ENCODE measurements around the gene CDH2.

DNA sequence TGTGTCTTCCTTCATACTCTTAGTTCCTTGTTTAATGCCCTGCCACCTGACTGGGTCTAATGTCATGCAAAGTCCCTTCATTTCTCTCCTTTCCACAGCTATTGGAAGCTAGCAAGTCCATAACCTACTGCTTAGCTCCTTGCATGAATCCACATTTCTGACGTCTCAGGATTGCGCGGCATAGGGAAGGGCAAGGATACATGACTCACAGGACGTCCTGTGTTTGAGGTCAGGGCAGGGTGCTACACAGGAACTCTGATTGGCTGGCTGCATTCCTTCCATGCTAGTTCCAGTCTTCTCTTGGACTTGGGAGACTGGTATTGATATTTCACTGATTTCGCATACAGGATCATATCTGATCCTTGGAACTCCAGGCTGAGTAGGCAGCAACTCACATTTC lies 137.9 kb downstream of the CDH2 start:
- TF ChIP-seq, protein P1, sequence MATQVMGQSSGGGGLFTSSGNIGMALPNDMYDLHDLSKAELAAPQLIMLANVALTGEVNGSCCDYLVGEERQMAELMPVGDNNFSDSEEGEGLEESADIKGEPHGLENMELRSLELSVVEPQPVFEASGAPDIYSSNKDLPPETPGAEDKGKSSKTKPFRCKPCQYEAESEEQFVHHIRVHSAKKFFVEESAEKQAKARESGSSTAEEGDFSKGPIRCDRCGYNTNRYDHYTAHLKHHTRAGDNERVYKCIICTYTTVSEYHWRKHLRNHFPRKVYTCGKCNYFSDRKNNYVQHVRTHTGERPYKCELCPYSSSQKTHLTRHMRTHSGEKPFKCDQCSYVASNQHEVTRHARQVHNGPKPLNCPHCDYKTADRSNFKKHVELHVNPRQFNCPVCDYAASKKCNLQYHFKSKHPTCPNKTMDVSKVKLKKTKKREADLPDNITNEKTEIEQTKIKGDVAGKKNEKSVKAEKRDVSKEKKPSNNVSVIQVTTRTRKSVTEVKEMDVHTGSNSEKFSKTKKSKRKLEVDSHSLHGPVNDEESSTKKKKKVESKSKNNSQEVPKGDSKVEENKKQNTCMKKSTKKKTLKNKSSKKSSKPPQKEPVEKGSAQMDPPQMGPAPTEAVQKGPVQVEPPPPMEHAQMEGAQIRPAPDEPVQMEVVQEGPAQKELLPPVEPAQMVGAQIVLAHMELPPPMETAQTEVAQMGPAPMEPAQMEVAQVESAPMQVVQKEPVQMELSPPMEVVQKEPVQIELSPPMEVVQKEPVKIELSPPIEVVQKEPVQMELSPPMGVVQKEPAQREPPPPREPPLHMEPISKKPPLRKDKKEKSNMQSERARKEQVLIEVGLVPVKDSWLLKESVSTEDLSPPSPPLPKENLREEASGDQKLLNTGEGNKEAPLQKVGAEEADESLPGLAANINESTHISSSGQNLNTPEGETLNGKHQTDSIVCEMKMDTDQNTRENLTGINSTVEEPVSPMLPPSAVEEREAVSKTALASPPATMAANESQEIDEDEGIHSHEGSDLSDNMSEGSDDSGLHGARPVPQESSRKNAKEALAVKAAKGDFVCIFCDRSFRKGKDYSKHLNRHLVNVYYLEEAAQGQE (IDR thresholded peaks at IDR 0.05; ENCODE audit: borderline replicate concordance): no peak
- TF ChIP-seq EP300 (conservative IDR thresholded peaks at IDR 0.05; ENCODE audit: poor library complexity, severe bottlenecking) (no peak), EZH2 (IDR thresholded peaks at IDR 0.05; ENCODE audit: borderline replicate concordance, insufficient read depth, low read length, poor library complexity, severe bottlenecking) (no peak), TAF1 (IDR thresholded peaks at IDR 0.05; ENCODE audit: low read depth) (no peak), POLR2AphosphoS5 (IDR thresholded peaks at IDR 0.05) (no peak), RAD21 (conservative IDR thresholded peaks at IDR 0.05) (no peak), MXI1 (conservative IDR thresholded peaks at IDR 0.05; ENCODE audit: poor library complexity, severe bottlenecking) (no peak), SMC3 (conservative IDR thresholded peaks at IDR 0.05; ENCODE audit: poor library complexity) (no peak)
- TF ChIP-seq, protein P2, sequence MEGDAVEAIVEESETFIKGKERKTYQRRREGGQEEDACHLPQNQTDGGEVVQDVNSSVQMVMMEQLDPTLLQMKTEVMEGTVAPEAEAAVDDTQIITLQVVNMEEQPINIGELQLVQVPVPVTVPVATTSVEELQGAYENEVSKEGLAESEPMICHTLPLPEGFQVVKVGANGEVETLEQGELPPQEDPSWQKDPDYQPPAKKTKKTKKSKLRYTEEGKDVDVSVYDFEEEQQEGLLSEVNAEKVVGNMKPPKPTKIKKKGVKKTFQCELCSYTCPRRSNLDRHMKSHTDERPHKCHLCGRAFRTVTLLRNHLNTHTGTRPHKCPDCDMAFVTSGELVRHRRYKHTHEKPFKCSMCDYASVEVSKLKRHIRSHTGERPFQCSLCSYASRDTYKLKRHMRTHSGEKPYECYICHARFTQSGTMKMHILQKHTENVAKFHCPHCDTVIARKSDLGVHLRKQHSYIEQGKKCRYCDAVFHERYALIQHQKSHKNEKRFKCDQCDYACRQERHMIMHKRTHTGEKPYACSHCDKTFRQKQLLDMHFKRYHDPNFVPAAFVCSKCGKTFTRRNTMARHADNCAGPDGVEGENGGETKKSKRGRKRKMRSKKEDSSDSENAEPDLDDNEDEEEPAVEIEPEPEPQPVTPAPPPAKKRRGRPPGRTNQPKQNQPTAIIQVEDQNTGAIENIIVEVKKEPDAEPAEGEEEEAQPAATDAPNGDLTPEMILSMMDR (IDR thresholded peaks at IDR 0.05; ENCODE audit: poor library complexity, severe bottlenecking): no peak
